Stimulated activated CD8-positive, alpha-beta memory T cell treated with anti-CD3 and anti-CD28 coated beads, Interleukin-12 subunit alpha, Interleukin-12 subunit beta, amount 100 ng/mL, for 1 hour (primary cell): ENCODE results near the gene DNAJC5.

ENCODE experiments used
- DNase-seq: peaks from one replicate; pipeline ENCODE4 v3.0.0-alpha.2; 2020; ENCODE audit warnings: low read depth

The DNAJC5 gene

DNA sequence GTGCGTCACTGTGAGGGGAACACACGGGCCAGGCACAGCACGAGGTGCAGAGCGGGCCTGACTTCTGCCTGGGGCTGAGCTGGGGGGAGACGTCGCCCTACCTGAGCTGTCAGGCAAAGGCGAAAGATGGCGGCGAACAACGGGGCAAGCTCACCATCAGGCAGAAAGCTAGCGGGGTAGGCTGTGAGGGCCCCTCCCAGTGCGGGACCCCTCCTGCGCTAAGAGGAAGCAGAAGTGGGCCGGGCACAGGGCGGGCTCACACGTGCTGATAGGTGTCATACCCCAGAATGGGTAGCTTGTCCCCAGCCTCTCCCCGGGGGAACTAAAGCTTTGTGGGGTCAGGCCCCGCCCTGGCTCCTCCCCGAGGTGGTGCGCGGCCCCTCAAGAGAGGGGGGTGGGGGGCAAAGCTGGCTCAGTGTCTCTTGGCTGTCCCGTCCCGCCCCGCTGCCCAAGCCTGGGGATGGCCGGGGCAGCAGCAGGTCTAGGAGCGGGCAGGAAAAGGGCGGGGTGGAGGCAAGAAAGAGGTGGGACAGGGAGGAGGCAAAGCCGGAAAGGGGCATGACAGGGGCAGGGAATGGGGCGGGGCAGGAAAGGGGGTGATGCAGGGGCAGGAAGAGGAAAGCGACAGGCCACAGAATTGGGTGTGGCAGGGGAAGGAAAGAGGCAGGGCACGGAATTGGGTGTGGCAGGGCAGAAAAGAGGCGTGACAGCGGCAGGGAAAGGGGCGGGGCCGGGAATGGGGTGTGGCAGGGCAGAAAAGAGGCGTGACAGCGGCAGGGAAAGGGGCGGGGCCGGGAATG lies 46.6 kb downstream of the DNAJC5 start:
- peak; percentile 56 for DNase-seq

GRCh38 chr20:63942250-63942951 lies 47.5 kb downstream of the DNAJC5 start:
- no peak for DNase-seq

DNA sequence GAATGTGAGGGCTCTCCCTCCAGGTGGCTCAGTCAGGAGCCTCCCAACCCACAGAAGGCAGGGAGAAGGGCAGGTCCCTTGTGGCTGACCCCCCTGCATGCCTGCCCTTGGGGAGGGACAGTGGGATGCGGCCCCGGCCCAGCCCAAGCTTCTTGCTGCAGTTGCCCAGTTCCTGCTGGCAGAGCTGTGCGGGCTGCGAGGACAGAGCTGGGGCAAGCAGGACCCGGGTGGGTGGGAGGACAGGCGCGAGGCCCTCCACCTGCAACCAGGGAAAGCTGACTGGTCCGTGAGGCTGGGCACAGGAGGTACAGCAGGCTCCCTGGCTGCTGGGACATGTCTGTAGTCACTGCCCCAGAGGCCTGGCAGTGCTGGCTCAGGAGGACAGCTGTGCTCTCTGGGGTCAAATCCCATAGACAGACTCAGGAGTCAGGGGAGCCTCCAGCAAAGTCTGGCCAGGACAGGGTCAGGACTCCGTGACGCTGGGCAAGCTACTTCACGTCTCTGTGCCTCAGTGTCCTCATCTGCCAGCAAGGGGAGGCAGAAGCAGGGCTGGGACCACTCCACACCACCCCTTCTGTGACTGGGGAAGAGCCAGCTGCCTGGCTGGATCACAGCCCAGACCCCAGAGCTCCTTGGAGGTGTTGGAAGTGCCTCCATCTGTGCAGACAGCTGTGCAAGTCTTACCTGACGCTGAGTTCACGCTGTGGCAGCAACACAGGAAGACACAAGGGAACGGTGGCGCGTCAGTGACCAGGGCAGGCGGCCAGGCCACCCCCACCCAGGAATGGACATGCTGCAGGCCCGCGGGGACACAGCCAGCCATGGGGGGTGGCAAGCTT lies 48.3 kb downstream of the DNAJC5 start:
- no peak for DNase-seq

DNA sequence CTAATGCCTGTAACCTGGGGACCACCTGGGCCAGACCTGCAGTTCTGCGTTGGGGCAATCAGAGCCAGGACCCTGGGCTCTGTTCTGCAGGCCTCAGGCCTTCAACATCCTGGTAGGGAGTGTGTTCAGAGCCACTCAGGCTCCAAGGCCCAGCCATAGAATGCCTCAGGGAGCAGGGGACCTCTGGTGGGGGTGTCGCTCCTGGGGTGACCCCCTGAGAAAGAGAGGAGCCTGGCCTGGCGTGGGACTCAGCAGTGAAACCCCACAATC lies 48.8 kb downstream of the DNAJC5 start:
- no peak for DNase-seq

DNA sequence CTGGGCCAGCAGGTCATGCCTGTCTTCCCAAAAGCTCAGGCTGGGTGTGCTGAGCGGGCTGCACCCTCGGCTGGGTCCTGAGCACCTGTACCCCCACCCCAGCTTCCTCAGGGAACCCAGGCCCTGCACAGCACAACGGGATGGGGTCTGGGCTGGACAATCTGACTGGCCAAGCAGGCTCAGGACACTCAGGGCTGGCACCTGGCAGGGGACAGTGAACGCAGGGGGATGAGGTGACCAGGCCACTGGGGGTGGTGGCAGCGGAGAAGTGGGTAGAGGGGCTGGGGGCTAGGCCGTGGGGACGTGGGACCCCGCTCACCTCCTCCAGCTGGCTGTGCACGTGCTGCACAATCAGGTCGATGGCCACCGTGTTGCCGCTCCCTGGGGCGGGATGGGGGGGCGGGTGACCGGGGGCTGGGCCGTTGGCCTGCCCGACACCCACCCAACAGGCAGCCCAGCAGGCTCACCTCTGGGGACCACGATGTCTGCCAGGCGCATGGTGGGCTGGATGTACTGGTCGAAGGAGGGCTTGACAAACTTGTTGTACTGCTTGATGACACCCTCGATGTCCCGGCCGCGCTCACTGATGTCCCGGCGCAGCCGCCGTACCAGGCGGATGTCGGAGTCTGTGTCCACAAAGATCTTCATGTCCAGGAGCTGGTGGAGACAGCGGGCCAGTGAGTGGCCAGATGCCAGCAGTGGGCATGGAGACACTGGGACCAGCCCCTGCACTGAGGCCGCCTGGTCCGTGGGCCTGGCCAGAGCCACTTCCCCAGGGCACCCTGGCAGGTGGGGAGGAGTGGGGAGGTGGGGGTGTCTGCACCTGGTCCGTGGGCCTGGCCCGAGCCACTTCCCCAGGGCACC lies 49.4 kb downstream of the DNAJC5 start:
- DNase-seq = no peak

- DNase-seq = no peak
These were observed 50.2 kb downstream of the DNAJC5 start for GRCh38 chr20:63945031-63945658.

GRCh38 chr20:63945921-63946920 lies 51.3 kb downstream of the DNAJC5 start:
- no peak for DNase-seq

DNA sequence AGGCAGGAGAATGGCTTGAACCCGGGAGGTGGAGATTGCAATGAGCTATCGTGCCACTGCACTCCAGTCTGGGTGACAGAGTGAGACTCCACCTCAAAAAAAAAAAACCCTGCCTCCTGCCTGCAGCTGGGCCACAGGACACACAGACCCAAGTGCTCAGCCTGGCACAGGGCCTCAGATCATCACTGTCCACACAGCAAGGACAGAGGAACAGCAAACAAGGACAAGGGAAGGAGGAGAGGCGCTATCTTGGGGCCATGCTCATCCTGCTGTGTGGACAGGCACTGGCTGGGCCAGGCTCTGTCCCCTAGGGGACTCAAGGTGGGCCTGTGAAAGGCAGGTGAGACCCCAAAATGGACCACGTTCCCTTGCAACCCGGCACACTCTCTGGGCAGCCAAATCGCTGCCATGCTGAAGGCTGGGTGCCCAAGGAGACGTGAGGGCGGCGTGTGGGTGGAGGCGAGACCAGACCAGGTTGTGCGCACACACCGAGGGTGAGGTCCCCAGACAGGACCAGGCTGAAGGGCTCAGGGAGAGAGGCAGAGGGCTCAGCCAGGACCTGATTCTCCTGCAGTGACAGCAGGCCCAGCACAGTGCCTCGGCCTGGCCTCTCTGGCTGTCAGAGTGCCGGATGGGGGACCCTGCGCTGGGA lies 52.2 kb downstream of the DNAJC5 start:
- no peak for DNase-seq

GRCh38 chr20:63947638-63948456 lies 52.9 kb downstream of the DNAJC5 start:
- DNase-seq = no peak

DNA sequence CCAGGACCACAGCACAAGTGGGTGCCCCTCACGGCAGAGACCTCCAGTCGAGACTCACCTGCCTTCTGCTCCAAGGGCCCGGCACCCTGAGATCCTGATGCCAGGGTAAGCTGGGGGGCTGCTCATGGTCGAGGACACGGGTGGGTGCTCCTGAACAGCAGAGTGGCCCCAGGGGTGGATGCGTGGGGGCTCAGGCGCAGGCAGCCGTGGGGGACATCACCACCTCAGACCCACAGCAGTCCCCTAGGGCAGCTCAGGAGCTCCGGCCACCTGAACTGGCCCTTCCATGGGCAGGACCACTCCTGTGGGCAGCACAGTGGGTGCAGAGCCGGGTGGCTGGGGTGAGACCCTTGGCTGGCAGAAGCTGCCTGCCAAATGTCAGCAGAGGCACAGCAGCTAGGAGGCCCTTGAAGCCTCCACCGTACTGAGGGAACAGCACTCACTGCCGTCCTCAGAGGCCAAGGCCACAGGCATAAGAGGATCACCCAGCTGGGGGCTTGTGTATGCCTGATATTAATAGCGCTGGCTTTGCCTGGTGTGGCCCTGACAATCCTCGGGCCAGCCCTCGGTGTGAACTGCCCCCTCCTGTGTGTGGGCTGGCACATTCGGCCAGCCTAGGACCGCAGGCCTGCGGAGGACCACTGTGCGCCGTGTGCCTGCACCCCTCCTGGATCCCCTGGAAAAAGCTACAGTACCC lies 55.9 kb downstream of the DNAJC5 start:
- DNase-seq = no peak

GRCh38 chr20:63951398-63952209 lies 56.7 kb downstream of the DNAJC5 start:
- DNase-seq = no peak

DNA sequence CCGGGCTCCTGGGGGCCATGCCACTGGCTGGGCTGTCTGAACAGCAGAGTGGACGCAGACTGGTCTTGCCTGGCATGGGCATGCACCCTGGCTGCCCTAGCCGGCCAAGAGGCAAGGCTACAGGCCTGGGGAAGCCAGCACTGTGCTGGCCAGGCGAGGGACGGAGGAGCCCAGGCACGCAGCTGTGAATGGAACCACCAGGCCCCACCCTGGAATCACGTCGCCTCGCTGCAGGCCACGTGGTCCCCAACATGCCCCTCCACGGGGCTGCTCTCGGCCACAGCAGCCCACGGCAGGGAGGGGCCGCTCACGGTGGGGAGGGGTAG lies 57.2 kb downstream of the DNAJC5 start:
- DNase-seq = no peak

- no peak for DNase-seq
These were observed 57.8 kb downstream of the DNAJC5 start for GRCh38 chr20:63952769-63953168.

GRCh38 chr20:63953764-63954429 lies 59.0 kb downstream of the DNAJC5 start:
- DNase-seq = no peak

- no peak for DNase-seq
These were observed 60.4 kb downstream of the DNAJC5 start for GRCh38 chr20:63955281-63955826.

DNA sequence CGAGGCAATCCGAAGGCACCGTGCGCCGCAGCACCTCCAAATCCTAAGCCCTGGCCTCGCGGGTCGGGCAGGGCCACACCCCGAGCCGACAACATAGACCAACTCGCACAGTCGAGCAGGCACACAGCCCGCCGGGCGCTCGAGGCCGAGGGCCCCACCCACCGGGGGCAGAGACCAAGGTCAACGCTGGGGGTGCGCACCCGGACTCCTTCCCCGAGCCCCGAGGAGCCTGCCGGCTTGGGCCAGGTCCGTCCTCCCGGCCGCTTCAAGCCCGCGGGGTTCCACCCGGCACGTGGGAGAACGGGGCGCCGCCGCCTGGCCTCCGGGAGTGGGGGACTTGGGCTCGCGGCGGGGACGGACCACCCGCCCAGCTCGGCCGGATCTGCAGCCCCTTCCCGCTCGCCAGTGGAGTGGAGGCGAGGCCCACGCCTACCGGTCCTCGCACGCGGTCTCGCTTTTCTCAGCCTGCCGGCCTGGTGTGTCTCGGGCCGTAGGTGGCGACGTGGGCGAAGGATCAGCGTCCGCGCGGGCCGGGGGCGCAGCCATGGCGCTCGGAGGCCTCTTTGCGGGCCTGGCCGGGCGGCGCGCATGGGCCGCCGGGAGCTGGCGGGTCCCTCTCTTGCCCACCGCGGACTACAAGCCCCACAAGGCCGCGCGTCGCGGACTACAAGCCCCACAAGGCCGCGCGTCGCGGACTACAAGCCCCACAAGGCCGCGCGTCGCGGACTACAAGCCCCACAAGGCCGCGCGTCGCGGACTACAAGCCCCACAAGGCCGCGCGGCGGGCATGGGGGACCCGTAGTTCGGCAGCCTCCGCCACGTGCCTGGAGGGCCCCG lies 61.1 kb downstream of the DNAJC5 start, which contains the start of gene UCKL1:
Gene UCKL1, minus strand, starts transcription at position 590 of the 837 bp plus-strand sequence. Its CDS starts 44 bp downstream, at position 546.
- peak; percentile 80 for DNase-seq
